Posterior vena cava (tissue), 2 donors: ENCODE results near the gene PFKFB3. TPM values are rescaled to one million over a fixed set of nuclear protein-coding genes. Genes with fewer than 3 reads are reported as not detected.
"Not testable (repeated sequence)": the region's sequence is repeated elsewhere in the genome, so short reads cannot be mapped to it uniquely, and the experiment has no call there.

Experiments
- DNase-seq: peaks from one replicate; pipeline ENCODE4 v3.0.0-alpha.2; 2020; ENCODE audit warnings: low spot score
- intact Hi-C, 2 donors: fragments of 100-400 bp; cut with DNase I; formaldehyde crosslinking; loops; one replicate each; pipeline versions ENCODE4 v1.14.1 to v1.14.2; 2022 to 2023
- total RNA-seq, 2 donors: library from RNA; stranded (reverse); fragmentation: NEBNext Ultra II Directional; extraction: Animal tissue kit (Norgen Biotek cat#: 25700); gene quantifications; one replicate each; pipeline ENCODE4 v1.2.1, GENCODE V29; 2021
- donor health status: DM: yes; HTN: yes; CAD: no.
- donor health status: DM: yes; HTN: yes; CAD: no.

PFKFB3 gene
- total RNA-seq, 2 donors from 2014 or later = 33.2 to 43.1 TPM

GRCh38 chr10:6197321-6197720 lies 5.4 kb upstream of the PFKFB3 start:
- no peak for DNase-seq
- intact Hi-C loops = loop anchor here in 1 of 2 donors (10.0 kb wide), 1 partner anchor 53 kb away; no protein-coding TSS in a partner anchor

- DNase-seq = no peak
- intact Hi-C loops = loop anchor here in 1 of 2 donors (10.0 kb wide), 1 partner anchor 53 kb away; no protein-coding TSS in a partner anchor
These were observed 4.6 kb upstream of the PFKFB3 start for GRCh38 chr10:6198171-6198570.

- intact Hi-C loops = loop anchor here in 1 of 2 donors (10.0 kb wide), 1 partner anchor 54 kb away; no protein-coding TSS in a partner anchor
- no peak for DNase-seq
These were observed 3.5 kb upstream of the PFKFB3 start for GRCh38 chr10:6199131-6199733.

- DNase-seq = no peak
- intact Hi-C loops = loop anchor here (5.0 to 10.0 kb wide), 3 partner anchors 38 to 204 kb away; no protein-coding TSS in a partner anchor
These were observed 2.3 kb upstream of the PFKFB3 start for GRCh38 chr10:6200440-6200733.

GRCh38 chr10:6200734-6201515 lies 1.8 kb upstream of the PFKFB3 start:
- intact Hi-C loops = loop anchor here (5.0 to 10.0 kb wide), 3 partner anchors 39 to 204 kb away; no protein-coding TSS in a partner anchor
- DNase-seq = peak; percentile 86

GRCh38 chr10:6201516-6201975 lies 1.2 kb upstream of the PFKFB3 start:
- peak; percentile 92 for DNase-seq
- intact Hi-C loops = loop anchor here (5.0 to 10.0 kb wide), 3 partner anchors 39 to 203 kb away; no protein-coding TSS in a partner anchor

GRCh38 chr10:6202098-6202683 lies 541 bp upstream of the PFKFB3 start:
- DNase-seq = peak; percentile 82
- intact Hi-C loops = loop anchor here (2.0 to 10.0 kb wide), 4 partner anchors 40 to 203 kb away; no protein-coding TSS in a partner anchor

- intact Hi-C loops = loop anchor here (2.0 to 10.0 kb wide), 4 partner anchors 41 to 201 kb away; no protein-coding TSS in a partner anchor
- DNase-seq = peak; percentile 90
These were observed 765 bp downstream of the PFKFB3 start for GRCh38 chr10:6203331-6204062.

GRCh38 chr10:6204063-6204340 lies 1.3 kb downstream of the PFKFB3 start:
- no peak for DNase-seq
- intact Hi-C loops = loop anchor here (5.0 to 10.0 kb wide), 3 partner anchors 42 to 201 kb away; no protein-coding TSS in a partner anchor

- DNase-seq = peak; percentile 91
These were observed 1.8 kb downstream of the PFKFB3 start for GRCh38 chr10:6204341-6205191.

GRCh38 chr10:6206486-6206885 lies 3.8 kb downstream of the PFKFB3 start:
- intact Hi-C loops = loop anchor here (10.0 kb wide), 2 partner anchors 92 to 198 kb away; no protein-coding TSS in a partner anchor
- not testable (repeated sequence) for DNase-seq

More at GRCh38 chr10:6204341-6205191, 1.8 kb downstream of the PFKFB3 start:
- intact Hi-C loops = loop anchor here (5.0 to 10.0 kb wide), 3 partner anchors 42 to 200 kb away; no protein-coding TSS in a partner anchor

GRCh38 chr10:6207658-6208057 lies 4.9 kb downstream of the PFKFB3 start:
- no peak for DNase-seq
- intact Hi-C loops = loop anchor here (10.0 kb wide), 2 partner anchors 93 to 197 kb away; no protein-coding TSS in a partner anchor

- intact Hi-C loops = loop anchor here (10.0 kb wide), 2 partner anchors 94 to 196 kb away; no protein-coding TSS in a partner anchor
- DNase-seq = no peak
These were observed 6.1 kb downstream of the PFKFB3 start for GRCh38 chr10:6208799-6209235.

GRCh38 chr10:6211341-6211670 lies 8.6 kb downstream of the PFKFB3 start:
- intact Hi-C loops = no loop called here
- DNase-seq = no peak

GRCh38 chr10:6211671-6212635 lies 9.2 kb downstream of the PFKFB3 start:
- DNase-seq = no peak
- intact Hi-C loops = no loop called here

- no peak for DNase-seq
- intact Hi-C loops = no loop called here
These were observed 10.1 kb downstream of the PFKFB3 start for GRCh38 chr10:6212806-6213205.

- intact Hi-C loops = no loop called here
- no peak for DNase-seq
These were observed 10.6 kb downstream of the PFKFB3 start for GRCh38 chr10:6213257-6213905.
